Transverse colon (tissue), 4 donors: Measurements from ENCODE around the gene PANX3.

Experiments
- EP300 ChIP-seq: sonication (generic); formaldehyde crosslinking; IDR thresholded peaks from one replicate; pipeline ENCODE4 v1.6.1; 2017; ENCODE audit warnings: antibody characterized with exemption, low read depth
- POLR2A ChIP-seq: fragments of 450-650 bp; IDR thresholded peaks from one replicate; pipeline ENCODE4 v1.6.1; 2016; ENCODE audit warnings: antibody characterized with exemption, mild to moderate bottlenecking, moderate library complexity
- POLR2AphosphoS5 ChIP-seq, 3 donors: sonication (generic); formaldehyde crosslinking; IDR thresholded peaks; one replicate each; pipeline ENCODE4 v1.6.1; 2016; ENCODE audit warnings: antibody characterized with exemption in 3 of 3
- TF ChIP-seq, protein P1 (sequence below), 5 experiments: fragments of 200-600 bp in 3 of 5; fragments of 450-650 bp in 2 of 5; sonication (generic) in 3 of 5; IDR thresholded peaks; 1 replicate in 2 of 5; 2 replicates in 3 of 5; pipeline ENCODE4 v1.5.1; 2016 to 2017; ENCODE audit warnings: antibody characterized with exemption in 5 of 5, inconsistent platforms in 3 of 5, mild to moderate bottlenecking in 2 of 5, moderate library complexity in 1 of 5

- TF ChIP-seq, protein P1, sequence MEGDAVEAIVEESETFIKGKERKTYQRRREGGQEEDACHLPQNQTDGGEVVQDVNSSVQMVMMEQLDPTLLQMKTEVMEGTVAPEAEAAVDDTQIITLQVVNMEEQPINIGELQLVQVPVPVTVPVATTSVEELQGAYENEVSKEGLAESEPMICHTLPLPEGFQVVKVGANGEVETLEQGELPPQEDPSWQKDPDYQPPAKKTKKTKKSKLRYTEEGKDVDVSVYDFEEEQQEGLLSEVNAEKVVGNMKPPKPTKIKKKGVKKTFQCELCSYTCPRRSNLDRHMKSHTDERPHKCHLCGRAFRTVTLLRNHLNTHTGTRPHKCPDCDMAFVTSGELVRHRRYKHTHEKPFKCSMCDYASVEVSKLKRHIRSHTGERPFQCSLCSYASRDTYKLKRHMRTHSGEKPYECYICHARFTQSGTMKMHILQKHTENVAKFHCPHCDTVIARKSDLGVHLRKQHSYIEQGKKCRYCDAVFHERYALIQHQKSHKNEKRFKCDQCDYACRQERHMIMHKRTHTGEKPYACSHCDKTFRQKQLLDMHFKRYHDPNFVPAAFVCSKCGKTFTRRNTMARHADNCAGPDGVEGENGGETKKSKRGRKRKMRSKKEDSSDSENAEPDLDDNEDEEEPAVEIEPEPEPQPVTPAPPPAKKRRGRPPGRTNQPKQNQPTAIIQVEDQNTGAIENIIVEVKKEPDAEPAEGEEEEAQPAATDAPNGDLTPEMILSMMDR (IDR thresholded peaks at IDR 0.05): no peak
- no peak for TF ChIP-seq EP300
- no peak for TF ChIP-seq POLR2A
- no peak for TF ChIP-seq POLR2AphosphoS5 (IDR thresholded peaks at IDR 0.05)
Measured at GRCh38 chr11:124639186-124639585, 28.0 kb downstream of the PANX3 start.
